ENCODE measurements around the gene CABLES1.
"Not testable (repeated sequence)": the region's sequence is repeated elsewhere in the genome, so short reads cannot be mapped to it uniquely, and the experiment has no call there.

Gene CABLES1

DNA sequence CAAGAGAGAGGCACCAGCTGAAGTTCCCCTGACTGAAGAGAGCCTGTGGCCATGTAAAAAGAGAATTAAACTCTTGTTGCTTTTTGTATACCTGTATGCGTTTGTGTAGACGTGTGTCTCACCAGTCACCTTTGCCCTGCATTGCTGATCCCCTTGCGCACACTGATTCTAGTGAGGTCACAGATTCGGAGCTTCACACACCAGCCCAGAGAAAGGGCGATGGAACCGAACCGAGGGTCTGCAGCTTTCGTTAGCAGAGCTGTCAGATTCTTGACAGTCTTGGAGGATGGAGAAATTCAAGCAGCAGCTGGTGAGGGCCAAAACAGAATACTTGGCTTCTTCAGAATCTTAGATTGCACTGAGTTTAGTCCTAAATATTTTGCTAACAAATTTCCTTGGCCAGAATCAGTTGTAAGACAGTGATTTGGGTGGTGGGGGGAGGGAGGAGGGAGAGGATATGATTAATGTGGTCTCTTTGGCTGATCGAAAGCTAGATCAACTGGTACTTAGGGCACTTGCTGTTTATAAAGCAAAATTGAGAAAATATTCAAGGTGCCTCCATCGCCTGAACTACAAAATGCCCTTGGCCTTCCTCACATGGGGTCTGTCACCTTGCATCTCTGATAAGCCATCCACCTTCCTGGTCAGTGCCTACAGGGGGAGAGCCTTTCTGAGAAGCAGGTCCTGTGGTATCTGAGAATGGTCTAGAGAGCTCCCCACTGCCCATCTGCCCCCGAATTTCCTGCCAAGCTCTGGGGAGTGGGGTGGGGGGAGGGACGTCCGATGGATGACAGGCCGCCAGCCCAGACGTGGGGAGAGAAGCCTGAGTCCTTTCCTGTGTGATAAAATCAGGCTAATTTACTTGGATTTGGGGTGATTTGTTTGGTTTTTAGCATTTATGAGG, 123.5 kb downstream of the CABLES1 start:
- Histone ChIP-seq H3K4me1 (ENCODE audit: control insufficient read depth, insufficient read depth, low read length) (peaks cover 27% of the 10 kb centered on the region), H3K27me3 (ENCODE audit: control insufficient read depth, insufficient read depth, low read length) (no peaks in the 10 kb centered on the region), H3K9ac (ENCODE audit: low read depth, low read length) (no peak overlapping the region), H3K4me3 (ENCODE audit: low read depth, low read length) (no peak overlapping the region), H3K9me3 (ENCODE audit: control insufficient read depth, insufficient read depth, low read length) (no peaks in the 10 kb centered on the region), H3K27ac (ENCODE audit: low read depth, low read length) (peak overlapping the region; percentile 89), H3K36me3 (ENCODE audit: control insufficient read depth, insufficient read depth, low read length) (peaks cover 42% of the 10 kb centered on the region)

- Histone ChIP-seq H3K27ac (ENCODE audit: low read depth, low read length) (peak overlapping the region; percentile 89), H3K9me3 (ENCODE audit: control insufficient read depth, insufficient read depth, low read length) (no peaks in the 10 kb centered on the region), H3K27me3 (ENCODE audit: control insufficient read depth, insufficient read depth, low read length) (no peaks in the 10 kb centered on the region), H3K4me1 (ENCODE audit: control insufficient read depth, insufficient read depth, low read length) (peaks cover 27% of the 10 kb centered on the region), H3K4me3 (ENCODE audit: low read depth, low read length) (no peak overlapping the region), H3K9ac (ENCODE audit: low read depth, low read length) (peak overlapping the region; percentile 36), H3K36me3 (ENCODE audit: control insufficient read depth, insufficient read depth, low read length) (peaks cover 31% of the 10 kb centered on the region)
Measured at GRCh38 chr18:23259701-23260681, 124.7 kb downstream of the CABLES1 start.

DNA sequence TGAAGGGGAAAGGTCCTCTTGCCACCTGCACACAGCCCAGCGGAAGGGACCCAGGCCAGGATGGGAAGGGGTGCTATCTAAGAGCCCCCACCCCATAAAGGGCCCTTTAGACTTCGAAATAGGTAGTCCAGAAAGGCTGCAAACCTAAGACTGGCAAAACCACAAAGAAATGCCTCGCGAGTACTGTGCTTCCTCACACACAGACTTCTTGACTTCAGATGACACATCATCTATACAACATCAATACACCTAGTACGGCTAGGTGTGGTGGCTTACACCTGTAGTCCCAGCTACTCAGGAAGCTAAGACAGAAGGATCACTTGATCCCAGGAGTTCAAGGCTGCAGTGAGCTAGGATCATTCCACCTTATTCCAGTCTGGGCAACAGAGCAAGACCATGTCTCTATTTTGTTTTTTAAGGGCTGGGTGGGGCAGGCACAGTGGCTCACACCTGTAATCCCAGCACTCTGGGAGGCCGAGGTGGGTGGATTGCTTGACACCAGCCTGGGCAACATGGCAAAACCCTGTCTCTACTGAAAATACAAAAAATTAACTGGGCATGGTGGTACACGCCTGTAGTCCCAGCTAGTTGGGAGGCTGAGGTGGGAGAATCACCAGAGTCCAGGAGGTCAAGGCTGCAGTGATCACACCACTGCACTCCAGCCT, 125.8 kb downstream of the CABLES1 start:
- H3K4me1 ChIP-seq (ENCODE audit: control insufficient read depth, insufficient read depth, low read length) = peaks cover 27% of the 10 kb centered on the region
- H3K36me3 ChIP-seq (ENCODE audit: control insufficient read depth, insufficient read depth, low read length) = peaks cover 25% of the 10 kb centered on the region
- H3K27me3 ChIP-seq (ENCODE audit: control insufficient read depth, insufficient read depth, low read length) = no peaks in the 10 kb centered on the region
- no peak overlapping the region for H3K4me3 ChIP-seq (ENCODE audit: low read depth, low read length)
- H3K9ac ChIP-seq (ENCODE audit: low read depth, low read length) = no peak overlapping the region
- peak overlapping the region; percentile 89 for H3K27ac ChIP-seq (ENCODE audit: low read depth, low read length)
- H3K9me3 ChIP-seq (ENCODE audit: control insufficient read depth, insufficient read depth, low read length) = no peaks in the 10 kb centered on the region

DNA sequence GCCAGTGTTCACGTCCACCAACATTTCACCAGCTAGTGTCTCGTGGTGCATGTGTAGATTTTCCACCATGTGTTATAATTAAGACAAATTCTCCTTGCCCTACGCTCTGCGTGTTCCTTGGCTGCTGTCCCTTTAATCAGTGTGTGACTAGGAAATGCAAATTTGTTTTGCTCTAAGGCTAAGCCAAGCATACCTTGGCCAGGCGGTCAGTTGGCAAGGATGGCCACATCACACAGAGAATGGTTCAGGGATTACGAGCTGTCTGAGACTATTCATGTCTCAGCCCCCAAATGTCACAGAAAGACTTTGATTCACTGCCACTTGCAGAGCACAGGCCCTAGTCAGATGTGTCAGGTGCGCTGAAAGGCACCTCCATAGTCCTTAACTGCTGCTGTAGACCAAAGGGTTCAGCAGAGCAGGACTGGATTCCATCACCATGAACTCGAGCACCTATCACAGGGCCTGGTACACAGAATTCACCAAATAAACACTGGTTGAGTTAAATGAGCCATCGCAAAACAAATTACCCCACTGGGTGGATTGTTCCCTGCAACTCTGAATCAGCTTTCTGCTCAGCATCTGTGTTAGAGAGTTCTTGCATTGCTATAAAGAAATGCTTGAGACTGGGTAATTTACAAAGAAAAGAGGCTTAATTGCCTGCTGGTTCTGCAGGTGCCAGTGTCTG, 128.4 kb downstream of the CABLES1 start:
- H3K9ac ChIP-seq (ENCODE audit: low read depth, low read length) = no peak overlapping the region
- peaks cover 36% of the 10 kb centered on the region for H3K4me1 ChIP-seq (ENCODE audit: control insufficient read depth, insufficient read depth, low read length)
- no peaks in the 10 kb centered on the region for H3K36me3 ChIP-seq (ENCODE audit: control insufficient read depth, insufficient read depth, low read length)
- no peaks in the 10 kb centered on the region; the same call in 1 of the 2 replicates for H3K9me3 ChIP-seq (ENCODE audit: control insufficient read depth, insufficient read depth, low read length)
- no peak overlapping the region for H3K27ac ChIP-seq (ENCODE audit: low read depth, low read length)
- no peaks in the 10 kb centered on the region for H3K27me3 ChIP-seq (ENCODE audit: control insufficient read depth, insufficient read depth, low read length)
- H3K4me3 ChIP-seq (ENCODE audit: low read depth, low read length) = no peak overlapping the region

DNA sequence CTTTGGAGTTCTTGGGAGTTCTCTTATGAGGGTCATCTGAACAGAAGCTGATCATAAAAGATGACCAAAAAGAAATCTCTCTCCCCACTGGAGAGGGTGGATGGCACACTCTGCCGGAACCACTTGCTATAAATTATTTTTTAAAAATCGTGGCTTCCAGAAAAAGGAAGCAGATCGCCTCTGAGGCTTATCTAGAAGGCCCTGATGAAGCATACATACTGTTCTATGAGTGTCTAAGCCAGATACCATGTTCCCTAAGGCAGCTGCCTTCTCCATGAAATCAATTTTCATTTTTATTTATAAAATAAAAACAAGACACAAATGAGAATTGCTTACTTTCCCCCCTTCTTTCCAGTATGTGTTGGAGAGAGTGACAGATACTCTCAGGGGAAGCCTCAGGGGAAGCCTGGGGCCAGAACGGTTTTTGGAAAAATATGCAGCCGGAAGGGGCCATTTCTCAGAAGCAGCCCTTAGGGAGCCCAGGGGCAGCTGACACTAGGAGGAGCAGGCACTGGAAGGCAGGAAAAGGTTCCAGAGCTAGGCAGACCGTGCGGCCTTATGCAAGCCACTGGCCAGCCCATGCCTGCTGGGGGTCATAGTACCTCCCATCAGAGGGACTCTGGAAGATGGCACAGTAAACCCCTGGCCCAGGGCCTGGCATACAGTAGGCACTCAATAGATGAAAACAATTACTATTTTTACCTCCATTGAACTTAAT, 130.6 kb downstream of the CABLES1 start:
- H3K4me1 ChIP-seq (ENCODE audit: control insufficient read depth, insufficient read depth, low read length) = peaks cover 15% of the 10 kb centered on the region
- no peak overlapping the region for H3K9ac ChIP-seq (ENCODE audit: low read depth, low read length)
- no peak overlapping the region for H3K4me3 ChIP-seq (ENCODE audit: low read depth, low read length)
- no peaks in the 10 kb centered on the region for H3K27me3 ChIP-seq (ENCODE audit: control insufficient read depth, insufficient read depth, low read length)
- H3K36me3 ChIP-seq (ENCODE audit: control insufficient read depth, insufficient read depth, low read length) = no peaks in the 10 kb centered on the region
- H3K9me3 ChIP-seq (ENCODE audit: control insufficient read depth, insufficient read depth, low read length) = peaks cover 19% of the 10 kb centered on the region
- no peak overlapping the region for H3K27ac ChIP-seq (ENCODE audit: low read depth, low read length)

GRCh38 chr18:23266717-23267446, 131.6 kb downstream of the CABLES1 start:
- Histone ChIP-seq H3K27me3 (ENCODE audit: control insufficient read depth, insufficient read depth, low read length) (no peaks in the 10 kb centered on the region), H3K4me1 (ENCODE audit: control insufficient read depth, insufficient read depth, low read length) (peaks cover 13% of the 10 kb centered on the region), H3K4me3 (ENCODE audit: low read depth, low read length) (no peak overlapping the region), H3K36me3 (ENCODE audit: control insufficient read depth, insufficient read depth, low read length) (no peaks in the 10 kb centered on the region), H3K9me3 (ENCODE audit: control insufficient read depth, insufficient read depth, low read length) (peaks cover 21% of the 10 kb centered on the region), H3K9ac (ENCODE audit: low read depth, low read length) (no peak overlapping the region), H3K27ac (ENCODE audit: low read depth, low read length) (no peak overlapping the region)

- no peaks in the 10 kb centered on the region for H3K36me3 ChIP-seq (ENCODE audit: control insufficient read depth, insufficient read depth, low read length)
- H3K4me3 ChIP-seq (ENCODE audit: low read depth, low read length) = no peak overlapping the region
- H3K27me3 ChIP-seq (ENCODE audit: control insufficient read depth, insufficient read depth, low read length) = no peaks in the 10 kb centered on the region
- H3K4me1 ChIP-seq (ENCODE audit: control insufficient read depth, insufficient read depth, low read length) = peaks cover 13% of the 10 kb centered on the region
- no peak overlapping the region for H3K27ac ChIP-seq (ENCODE audit: low read depth, low read length)
- H3K9ac ChIP-seq (ENCODE audit: low read depth, low read length) = no peak overlapping the region
- H3K9me3 ChIP-seq (ENCODE audit: control insufficient read depth, insufficient read depth, low read length) = peaks cover 21% of the 10 kb centered on the region
Measured at GRCh38 chr18:23267447-23267776, 132.1 kb downstream of the CABLES1 start.

DNA sequence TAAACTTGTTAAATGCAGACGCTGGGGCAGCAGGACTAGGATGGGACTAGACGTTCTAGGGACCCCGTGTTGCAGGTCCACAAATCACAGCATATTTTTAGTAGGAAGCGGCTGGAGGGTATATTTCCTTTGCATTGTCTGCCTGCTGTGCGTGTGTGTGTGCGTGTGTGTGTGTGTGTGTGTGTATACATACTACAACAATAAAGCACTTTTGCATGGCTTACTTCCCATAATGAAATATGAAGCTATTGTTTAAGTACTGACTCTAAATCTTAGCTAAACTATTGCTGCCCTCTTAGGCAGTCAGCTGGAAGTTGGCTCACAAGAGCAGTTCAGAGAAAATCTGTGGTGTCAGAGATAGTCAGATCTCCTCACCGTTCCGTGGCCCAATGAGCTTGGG, 133.4 kb downstream of the CABLES1 start:
- no peaks in the 10 kb centered on the region for H3K27me3 ChIP-seq (ENCODE audit: control insufficient read depth, insufficient read depth, low read length)
- no peak overlapping the region for H3K9ac ChIP-seq (ENCODE audit: low read depth, low read length)
- peaks cover 21% of the 10 kb centered on the region for H3K9me3 ChIP-seq (ENCODE audit: control insufficient read depth, insufficient read depth, low read length)
- H3K27ac ChIP-seq (ENCODE audit: low read depth, low read length) = no peak overlapping the region
- H3K36me3 ChIP-seq (ENCODE audit: control insufficient read depth, insufficient read depth, low read length) = no peaks in the 10 kb centered on the region
- H3K4me3 ChIP-seq (ENCODE audit: low read depth, low read length) = no peak overlapping the region
- H3K4me1 ChIP-seq (ENCODE audit: control insufficient read depth, insufficient read depth, low read length) = peaks cover 13% of the 10 kb centered on the region

DNA sequence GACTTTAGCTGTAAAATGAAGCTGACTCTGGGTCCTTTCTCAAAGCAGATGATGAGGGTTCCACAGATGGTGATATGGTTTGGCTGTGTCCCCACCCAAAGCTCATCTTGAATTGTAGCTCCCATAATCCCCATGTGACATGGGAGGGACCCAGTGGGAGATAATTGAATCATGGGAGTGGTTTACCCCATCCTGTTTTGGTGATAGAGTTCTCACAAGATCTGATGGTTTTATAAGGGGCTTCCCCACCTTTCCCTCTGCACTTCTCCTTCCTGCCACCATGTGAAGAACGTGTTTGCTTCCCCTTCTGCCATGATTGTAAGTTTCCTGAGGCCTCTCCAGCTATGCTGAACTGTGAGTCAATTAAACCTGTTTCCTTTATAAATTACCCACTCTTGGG, 133.8 kb downstream of the CABLES1 start:
- not testable (repeated sequence) for H3K4me3 ChIP-seq (ENCODE audit: low read depth, low read length); H3K27me3 ChIP-seq (ENCODE audit: control insufficient read depth, insufficient read depth, low read length); H3K36me3 ChIP-seq (ENCODE audit: control insufficient read depth, insufficient read depth, low read length); H3K9ac ChIP-seq (ENCODE audit: low read depth, low read length); H3K27ac ChIP-seq (ENCODE audit: low read depth, low read length)
- peaks cover 21% of the 10 kb centered on the region for H3K9me3 ChIP-seq (ENCODE audit: control insufficient read depth, insufficient read depth, low read length)
- peaks cover 13% of the 10 kb centered on the region for H3K4me1 ChIP-seq (ENCODE audit: control insufficient read depth, insufficient read depth, low read length)

Measured in HUES48 (cell line).